Tibial nerve (tissue), 4 donors: ENCODE measurements around the gene NEMP2.

Source experiments
- CTCF ChIP-seq, 5 experiments: fragments of 200-600 bp in 3 of 5; fragments of 450-650 bp in 2 of 5; sonication (generic) in 3 of 5; IDR thresholded peaks; one replicate each; pipeline ENCODE4 v1.5.1; 2016 to 2019; ENCODE audit warnings: antibody characterized with exemption in 5 of 5, mild to moderate bottlenecking in 3 of 5, moderate library complexity in 2 of 5
- EP300 ChIP-seq, 2 donors: sonication (generic); formaldehyde crosslinking; IDR thresholded peaks; one replicate each; pipeline ENCODE4 v1.6.1; 2017; ENCODE audit warnings: antibody characterized with exemption in 2 of 2, mild to moderate bottlenecking in 1 of 2
- POLR2A ChIP-seq, 2 donors: fragments of 450-650 bp; IDR thresholded peaks; one replicate each; pipeline ENCODE4 v1.6.1; 2017; ENCODE audit warnings: antibody characterized with exemption in 2 of 2, mild to moderate bottlenecking in 2 of 2, moderate library complexity in 2 of 2

GRCh38 chr2:190578158-190579057 is 43.9 kb upstream of the NEMP2 start:
- TF ChIP-seq CTCF (IDR thresholded peaks at IDR 0.05) (no peak), POLR2A (IDR thresholded peaks at IDR 0.05) (no peak), EP300 (IDR thresholded peaks at IDR 0.05) (no peak)
